ENCODE data around the gene INSIG1.

INSIG1 gene

GRCh38 chr7:155333346-155334234, 35.9 kb downstream of the INSIG1 start:
- no peak for DNase-seq

DNA sequence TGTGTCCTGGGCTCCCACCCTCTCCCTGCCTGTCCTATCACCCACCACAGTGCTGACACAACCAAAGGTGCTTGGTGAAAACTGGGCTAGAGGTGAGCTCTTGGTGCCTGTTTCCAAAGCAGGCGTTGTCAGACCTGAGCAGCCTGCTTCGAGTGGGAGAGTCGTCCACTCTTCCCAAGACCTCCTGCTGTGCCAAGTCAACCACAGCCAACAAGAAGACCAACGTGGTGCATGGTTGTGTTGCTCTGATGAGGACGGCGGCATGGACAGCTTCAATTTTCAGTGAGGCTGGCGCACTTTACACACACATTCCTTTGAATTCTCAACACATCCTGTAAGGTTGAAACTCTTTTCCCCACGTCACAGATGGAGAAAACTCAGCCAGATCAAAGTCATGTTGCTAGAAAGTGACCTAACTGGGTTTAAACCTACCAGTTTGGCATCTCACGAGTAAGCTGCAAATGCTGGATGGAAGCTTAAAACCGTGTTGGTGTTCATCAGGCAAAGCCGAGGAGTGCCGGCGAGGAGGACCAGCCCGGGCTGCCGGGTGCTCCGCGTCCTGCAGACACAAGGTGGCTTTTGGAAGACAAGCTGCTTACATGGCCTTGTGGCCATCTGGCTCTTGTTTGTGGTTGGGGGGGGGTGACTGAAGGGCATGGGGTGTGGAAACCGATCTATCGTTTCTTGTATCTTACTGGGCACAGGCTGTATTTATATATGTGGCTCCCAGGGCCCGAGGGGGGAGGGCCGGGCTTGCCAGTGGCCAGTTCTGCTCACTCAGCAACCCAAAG, 39.3 kb downstream of the INSIG1 start:
- DNase-seq = no peak

GRCh38 chr7:155337946-155338631, 40.4 kb downstream of the INSIG1 start:
- no peak for DNase-seq

DNA sequence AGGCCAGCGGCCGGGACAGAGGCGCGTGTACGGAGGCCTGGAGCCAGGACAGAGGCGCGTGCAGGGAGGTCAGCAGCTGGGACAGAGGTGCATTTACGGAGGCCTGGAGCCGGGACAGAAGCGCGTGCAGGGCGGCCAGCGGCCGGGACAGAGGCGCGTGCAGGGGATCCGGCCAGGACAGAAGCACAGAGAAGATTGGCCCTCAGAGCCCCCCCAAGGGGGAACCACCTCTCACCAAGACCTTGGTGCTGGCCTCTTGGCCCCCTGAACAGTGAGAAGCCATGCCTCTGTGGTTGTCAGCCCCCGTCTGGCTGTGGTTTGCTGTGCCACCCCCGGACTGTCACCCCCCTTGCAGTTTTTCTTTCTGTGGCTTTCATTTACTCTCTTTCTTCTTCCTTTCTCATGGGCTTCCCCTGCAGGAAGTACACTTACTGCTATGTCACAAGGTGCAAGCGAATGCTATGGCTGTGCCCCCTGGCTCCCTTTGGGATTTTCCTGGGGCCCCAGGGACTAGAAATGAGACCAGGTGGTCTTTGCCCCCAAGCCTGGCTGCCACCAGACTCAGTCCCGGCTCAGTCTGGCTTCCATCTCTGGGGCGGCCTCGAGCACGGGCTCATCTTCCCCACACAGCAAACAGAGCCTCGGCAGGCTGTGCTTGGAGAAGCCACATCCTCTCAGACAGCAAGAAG, 41.1 kb downstream of the INSIG1 start:
- DNase-seq = no peak

- no peak for DNase-seq
These were observed 41.8 kb downstream of the INSIG1 start for GRCh38 chr7:155339474-155339873.

DNA sequence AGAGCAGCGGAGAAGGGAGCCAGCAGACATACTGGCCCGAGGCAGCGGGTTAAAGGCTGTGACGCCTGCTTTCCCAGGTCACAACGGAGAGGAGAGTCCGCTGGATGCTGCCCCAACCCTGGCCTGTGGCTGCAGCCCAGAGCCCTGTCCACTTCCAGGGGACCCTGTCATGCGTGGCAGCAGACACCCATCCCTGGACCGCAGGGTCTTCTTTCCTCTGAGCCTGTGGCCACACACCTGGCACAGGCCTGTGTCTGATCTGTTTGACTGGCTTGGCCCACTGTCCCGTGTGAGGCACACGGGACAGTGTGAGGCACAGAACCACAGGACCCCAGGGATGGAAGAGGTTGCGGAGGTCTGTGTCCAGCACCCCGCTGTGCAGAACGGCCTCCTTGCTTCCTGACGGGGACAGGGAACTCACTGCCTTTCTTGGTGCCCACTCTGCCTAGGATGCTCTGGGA, 42.4 kb downstream of the INSIG1 start:
- DNase-seq = no peak

- no peak for DNase-seq
These were observed 43.0 kb downstream of the INSIG1 start for GRCh38 chr7:155340721-155341120.

DNA sequence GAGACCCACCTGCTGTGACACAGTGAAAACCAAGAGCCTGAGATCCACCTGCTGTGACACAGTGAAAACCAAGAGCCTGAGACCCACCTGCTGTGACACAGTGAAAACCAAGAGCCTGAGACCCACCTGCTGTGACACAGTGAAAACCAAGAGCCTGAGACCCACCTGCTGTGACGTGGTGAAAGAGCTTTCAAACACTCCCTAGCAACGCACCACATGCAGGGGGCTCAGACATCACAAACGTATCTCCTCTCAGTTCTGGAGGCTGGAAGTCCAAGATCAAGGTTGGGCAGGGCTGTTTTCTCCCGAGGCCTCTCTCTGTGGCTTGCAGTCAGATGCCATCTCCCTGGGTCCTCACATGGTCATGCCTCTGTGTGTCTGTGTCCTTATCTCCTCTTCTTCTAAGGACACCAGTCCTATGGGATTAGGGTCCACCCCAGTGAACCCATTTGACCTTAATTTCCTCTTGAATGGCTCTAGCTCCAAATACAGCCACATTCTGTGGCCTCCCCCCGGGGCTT, 43.8 kb downstream of the INSIG1 start:
- no peak for DNase-seq

DNA sequence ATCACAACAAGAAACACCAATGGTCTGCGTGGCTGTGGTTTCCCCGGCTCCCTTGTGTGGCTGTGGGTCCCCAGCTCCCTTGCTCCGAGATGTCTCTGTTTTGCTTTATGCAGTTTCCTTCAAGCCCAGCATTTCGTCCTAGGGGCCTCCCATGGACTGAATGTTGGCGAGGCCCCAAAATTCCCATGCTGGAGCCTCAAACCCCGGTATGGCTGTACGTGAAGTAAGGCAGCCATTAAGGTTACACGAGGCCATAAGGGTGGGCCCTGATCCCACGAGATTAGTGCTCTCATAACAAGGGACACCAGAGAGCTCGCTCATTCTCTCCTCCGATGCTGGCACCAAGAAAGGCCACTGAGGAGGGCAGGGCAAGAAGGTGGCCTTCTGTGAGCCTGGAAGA, 44.6 kb downstream of the INSIG1 start:
- no peak for DNase-seq

DNA sequence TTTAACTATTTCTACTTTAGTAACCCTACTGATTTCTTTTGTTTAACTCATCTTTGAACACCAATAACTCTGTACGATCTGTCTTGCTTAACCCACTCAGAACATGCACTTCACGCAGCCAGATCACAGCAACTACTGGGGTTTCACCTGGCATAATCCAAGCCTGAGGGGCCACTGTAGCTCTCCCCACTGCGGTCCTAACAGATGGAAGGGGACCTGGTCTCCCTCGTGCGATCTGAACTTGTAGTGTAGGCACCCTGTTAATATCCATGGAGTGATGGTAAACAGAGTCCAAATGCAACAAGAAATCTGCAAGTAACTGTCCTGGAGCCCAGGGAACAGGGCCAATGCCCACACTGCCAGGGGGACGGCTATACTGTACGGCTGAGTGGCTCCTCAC, 45.5 kb downstream of the INSIG1 start:
- no peak for DNase-seq

DNA sequence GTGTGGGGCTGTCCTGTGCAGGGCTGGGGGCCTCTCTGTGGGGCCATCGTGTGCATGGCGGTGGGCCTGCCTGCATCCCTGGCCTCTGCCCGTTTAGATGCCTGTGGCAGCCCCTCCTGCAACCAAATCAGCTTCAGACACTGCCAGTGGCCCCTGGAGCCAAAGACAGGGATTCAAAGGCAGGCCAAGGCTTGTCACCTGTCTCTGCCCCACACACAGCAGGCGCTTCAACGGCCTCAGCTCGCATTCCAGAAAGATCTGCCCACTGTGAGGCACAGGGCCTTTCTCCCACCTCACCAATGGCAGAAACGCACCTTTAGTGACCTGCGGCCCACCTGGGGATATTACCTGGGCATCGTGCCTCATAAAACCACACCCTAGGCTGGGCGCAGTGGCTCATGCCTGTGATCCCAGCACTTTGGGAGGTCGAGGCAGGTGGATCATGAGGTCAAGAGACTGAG, 46.0 kb downstream of the INSIG1 start:
- DNase-seq = no peak

GRCh38 chr7:155344270-155344617, 46.6 kb downstream of the INSIG1 start:
- DNase-seq = no peak

GRCh38 chr7:155344618-155345433, 47.1 kb downstream of the INSIG1 start:
- DNase-seq = peak; percentile 78

DNA sequence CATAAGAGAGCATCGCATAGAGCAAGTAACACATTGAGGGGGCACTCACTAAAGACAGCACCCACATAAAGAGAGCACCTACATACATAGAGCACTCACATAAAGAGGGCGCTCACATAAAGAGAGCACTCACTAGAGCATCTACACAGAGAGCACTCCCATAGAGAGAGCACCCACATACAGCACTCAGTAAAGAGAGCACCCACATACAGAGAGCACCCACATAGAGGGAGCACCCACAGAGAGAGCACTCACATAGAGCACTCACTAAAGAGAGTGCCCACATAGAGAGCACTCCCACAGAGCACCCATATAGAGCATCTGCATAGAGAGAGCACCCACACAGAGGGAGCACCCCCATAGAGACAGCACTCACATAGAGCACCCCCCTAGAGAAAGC, 47.8 kb downstream of the INSIG1 start:
- DNase-seq = no peak

GRCh38 chr7:155346285-155346684, 48.6 kb downstream of the INSIG1 start:
- DNase-seq = no peak

DNA sequence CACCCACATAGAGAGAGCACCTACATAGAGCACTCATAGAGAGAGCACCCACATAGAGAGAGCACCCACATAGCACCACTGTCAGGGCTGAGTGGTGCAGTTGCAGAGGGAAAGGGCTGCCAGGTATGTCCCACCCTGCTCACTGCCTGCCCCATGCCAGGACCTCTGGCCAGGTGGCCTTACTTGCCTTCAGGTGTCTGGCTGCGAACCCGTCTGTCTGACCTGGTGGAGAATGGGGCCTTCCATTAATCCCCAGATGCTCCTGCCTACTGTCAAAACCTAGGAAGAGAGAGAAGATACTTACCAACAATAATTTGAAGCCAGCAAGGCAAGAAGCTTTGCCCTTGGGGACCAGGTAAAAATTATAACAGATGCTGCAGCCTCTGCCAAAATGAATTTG, 51.1 kb downstream of the INSIG1 start:
- no peak for DNase-seq

DNA sequence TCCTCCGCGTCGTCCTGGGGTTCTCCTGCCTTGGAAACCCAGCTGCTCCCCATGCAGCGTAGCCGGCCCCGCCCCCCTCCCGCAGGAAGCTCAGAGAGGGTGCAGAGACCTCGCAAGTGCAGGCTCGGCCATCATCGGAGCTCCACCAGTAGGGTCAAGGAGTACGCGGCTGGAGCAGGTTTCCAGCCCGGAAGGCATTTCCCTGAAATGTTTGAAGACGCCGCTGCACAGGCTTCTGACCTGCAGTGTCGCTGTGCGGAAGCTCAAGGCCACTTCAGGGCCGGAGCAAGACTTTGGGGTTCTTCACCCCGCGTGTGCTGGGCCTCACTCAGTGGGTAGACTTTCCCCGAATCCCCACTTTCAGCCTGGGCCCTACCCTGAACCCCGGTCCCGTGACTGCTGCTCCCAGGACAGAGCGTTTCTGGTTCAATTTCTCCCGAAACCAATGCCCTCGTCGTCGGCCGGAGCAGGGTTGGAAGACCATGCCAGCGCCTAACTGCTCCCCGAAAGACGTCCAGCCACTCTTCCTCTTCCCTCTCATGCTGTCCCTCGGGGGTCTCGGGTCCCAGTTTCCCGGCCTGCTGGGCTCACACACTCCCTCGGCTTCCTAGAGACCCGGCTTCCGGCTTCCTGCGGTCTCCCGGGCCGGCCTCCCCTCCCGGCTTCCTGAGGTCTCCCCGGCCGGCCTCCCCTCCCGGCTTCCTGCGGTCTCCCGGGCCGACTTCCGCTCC, 52.1 kb downstream of the INSIG1 start:
- DNase-seq = no peak

DNA sequence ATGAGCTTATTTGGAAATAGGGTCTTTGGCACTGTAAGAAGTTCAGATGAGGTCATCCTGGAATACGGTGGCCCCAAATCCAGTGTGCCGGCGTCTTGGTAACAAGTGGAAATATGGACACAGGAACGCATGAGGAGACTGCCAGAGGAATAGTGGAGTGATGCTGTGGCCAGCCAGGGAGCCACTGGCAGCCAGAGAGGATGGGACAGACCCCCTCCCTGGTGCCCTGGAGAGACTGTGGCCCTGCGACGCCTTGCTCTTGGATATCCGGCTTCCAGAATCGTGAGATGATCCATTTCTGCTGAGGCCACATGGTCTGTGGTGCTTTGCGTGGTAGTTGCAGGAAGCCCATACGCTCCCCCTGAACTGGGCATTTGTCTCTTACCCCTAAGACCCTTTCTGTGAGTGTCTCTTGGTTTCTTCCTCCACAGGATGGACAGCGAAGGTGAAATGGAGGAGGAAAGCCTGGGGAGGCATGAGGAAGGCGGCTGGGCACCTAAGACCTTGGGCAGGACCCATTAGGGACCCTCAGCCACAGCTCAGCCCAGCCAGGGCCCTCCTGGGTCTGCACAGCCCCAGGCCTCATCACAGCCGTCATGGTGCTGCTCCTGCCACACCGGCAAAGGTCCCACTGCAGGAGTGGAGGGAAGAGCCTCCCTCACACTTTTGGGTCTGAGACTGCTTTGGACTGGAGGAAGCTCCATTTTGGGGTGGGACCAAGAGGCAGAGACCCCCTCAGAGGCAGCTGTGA, 53.6 kb downstream of the INSIG1 start:
- DNase-seq = no peak

DNA sequence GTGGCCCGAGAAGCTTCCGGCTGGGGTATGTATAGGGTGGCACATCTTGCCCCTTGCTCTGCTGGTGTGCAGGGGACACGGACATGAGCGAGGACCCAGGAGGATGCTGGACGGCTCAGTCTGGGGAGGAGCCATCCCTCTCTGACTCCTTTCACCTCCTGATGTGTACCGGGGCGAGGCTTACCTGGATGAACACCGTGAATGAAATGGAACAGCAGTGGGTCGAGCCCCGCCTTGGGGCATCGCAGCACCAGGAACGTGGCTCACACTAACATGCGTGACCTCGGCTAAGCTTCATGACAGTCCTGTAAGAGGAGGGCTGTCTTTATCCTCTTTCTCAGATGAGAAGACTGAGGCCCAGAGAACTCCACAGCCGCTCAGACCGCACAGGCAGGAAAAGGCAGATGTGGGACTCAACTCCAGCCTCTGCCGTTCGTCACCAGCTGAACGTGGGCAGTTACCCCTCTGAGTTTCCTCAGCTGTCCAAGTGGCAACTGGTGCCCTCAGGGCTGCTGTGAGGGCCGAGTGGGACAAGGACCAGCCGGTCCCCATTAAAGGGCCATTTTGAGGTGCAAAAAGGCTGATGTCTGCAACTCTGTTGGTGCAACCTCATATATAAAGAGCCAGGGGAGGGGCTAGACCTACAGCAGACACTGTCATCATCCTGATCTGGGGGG, 54.5 kb downstream of the INSIG1 start:
- no peak for DNase-seq

- no peak for DNase-seq
These were observed 55.1 kb downstream of the INSIG1 start for GRCh38 chr7:155352753-155353115.

All from activated CD4-positive, alpha-beta T cell treated with anti-CD3 and anti-CD28 coated beads for 1 hour (primary cell).